Measurements from ENCODE around the gene LIG1. TPM values are rescaled to one million over a fixed set of nuclear protein-coding genes. Genes with fewer than 3 reads are reported as not detected.

Gene LIG1
- 10 to 100 TPM; 26.7 to 27.4 TPM for total RNA-seq
- 10 to 100 TPM; 55.3 to 72.1 (median 65.9) TPM for polyA plus RNA-seq (ENCODE audit: insufficient read length in 6 of 6)
- long read RNA-seq, donor 1, partial matches to known transcripts, result 8 of 11 reads
- long read RNA-seq, donor 1, other reads (novel, unspliced or antisense), result 0 of 11 reads
- long read RNA-seq, donor 2, partial matches to known transcripts, result 0 of 7 reads
- long read RNA-seq, donor 2, other reads (novel, unspliced or antisense), result 0 of 7 reads
- long read RNA-seq, donor 3, full-length matches to known transcripts, result 4 of 4 reads
- long read RNA-seq, donor 3, partial matches to known transcripts, result 0 of 4 reads
- long read RNA-seq, donor 3, other reads (novel, unspliced or antisense), result 0 of 4 reads
- long read RNA-seq, donor 4, partial matches to known transcripts, result 1 of 12 reads
- long read RNA-seq, donor 4, other reads (novel, unspliced or antisense), result 7 of 12 reads
- long read RNA-seq, donor 5, partial matches to known transcripts, result 0 of 3 reads
- long read RNA-seq, donor 5, other reads (novel, unspliced or antisense), result 0 of 3 reads
- long read RNA-seq, donor 6, partial matches to known transcripts, result 0 of 3 reads
- long read RNA-seq, donor 6, other reads (novel, unspliced or antisense), result 0 of 3 reads
- long read RNA-seq, donor 7, partial matches to known transcripts, result 0 of 3 reads
- long read RNA-seq, donor 7, other reads (novel, unspliced or antisense), result 0 of 3 reads
- long read RNA-seq, donor 8, result 0 reads
- long read RNA-seq, donor 9, result 0 reads
- long read RNA-seq, donor 10, partial matches to known transcripts, result 2 of 5 reads
- long read RNA-seq, donor 10, other reads (novel, unspliced or antisense), result 2 of 5 reads
- long read RNA-seq, donor 11, result 0 reads
- long read RNA-seq, donor 12, partial matches to known transcripts, result 0 of 6 reads
- long read RNA-seq, donor 12, other reads (novel, unspliced or antisense), result 0 of 6 reads

GRCh38 chr19:48169939-48170803, at the start of gene LIG1, which contains the start of gene ZSWIM9:
Gene LIG1 (minus strand): TSS chr19:48170344. CDS start chr19:48165566, 4,778 bp downstream.
Gene ZSWIM9 (plus strand): TSS chr19:48170680. CDS start chr19:48171803, 1,123 bp downstream.
- Histone ChIP-seq H3K4me1 (peaks cover 7 to 21% of the 10 kb centered on the region in 2 donors), H3K9me3 (no peaks in the 10 kb centered on the region), H3K36me3 (peaks cover 0 to 29% of the 10 kb centered on the region in 2 donors), H3K4me3 (peak within 1 kb of the TSS; percentile 84 to 87), H3K27me3 (no peaks in the 10 kb centered on the region), H3K27ac (peak within 1 kb of the TSS; percentile 91)
- peak; percentile 93 to 98 (median 96) for DNase-seq
- peak; percentile 96 for ATAC-seq
- TF ChIP-seq, protein P1, sequence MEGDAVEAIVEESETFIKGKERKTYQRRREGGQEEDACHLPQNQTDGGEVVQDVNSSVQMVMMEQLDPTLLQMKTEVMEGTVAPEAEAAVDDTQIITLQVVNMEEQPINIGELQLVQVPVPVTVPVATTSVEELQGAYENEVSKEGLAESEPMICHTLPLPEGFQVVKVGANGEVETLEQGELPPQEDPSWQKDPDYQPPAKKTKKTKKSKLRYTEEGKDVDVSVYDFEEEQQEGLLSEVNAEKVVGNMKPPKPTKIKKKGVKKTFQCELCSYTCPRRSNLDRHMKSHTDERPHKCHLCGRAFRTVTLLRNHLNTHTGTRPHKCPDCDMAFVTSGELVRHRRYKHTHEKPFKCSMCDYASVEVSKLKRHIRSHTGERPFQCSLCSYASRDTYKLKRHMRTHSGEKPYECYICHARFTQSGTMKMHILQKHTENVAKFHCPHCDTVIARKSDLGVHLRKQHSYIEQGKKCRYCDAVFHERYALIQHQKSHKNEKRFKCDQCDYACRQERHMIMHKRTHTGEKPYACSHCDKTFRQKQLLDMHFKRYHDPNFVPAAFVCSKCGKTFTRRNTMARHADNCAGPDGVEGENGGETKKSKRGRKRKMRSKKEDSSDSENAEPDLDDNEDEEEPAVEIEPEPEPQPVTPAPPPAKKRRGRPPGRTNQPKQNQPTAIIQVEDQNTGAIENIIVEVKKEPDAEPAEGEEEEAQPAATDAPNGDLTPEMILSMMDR (IDR thresholded peaks at IDR 0.05), result no peak
- intact Hi-C loops (cut with DNase I), result loop anchor here in 1 of 2 donors (10.0 kb wide), 1 partner anchor 65 kb away; no protein-coding TSS in a partner anchor

GRCh38 chr19:48218997-48219396, 48.9 kb upstream of the LIG1 start:
- Histone ChIP-seq H3K4me1 (no peaks in the 10 kb centered on the region), H3K9me3 (no peaks in the 10 kb centered on the region), H3K27ac (no peak overlapping the region), H3K27me3 (no peaks in the 10 kb centered on the region), H3K4me3 (no peak overlapping the region), H3K36me3 (peaks cover 0 to 99% of the 10 kb centered on the region in 2 donors)
- DNase-seq (no peak), ATAC-seq (no peak)
- TF ChIP-seq, protein P1 (IDR thresholded peaks at IDR 0.05), result no peak
- intact Hi-C loops (cut with DNase I), result no loop called here

DNA sequence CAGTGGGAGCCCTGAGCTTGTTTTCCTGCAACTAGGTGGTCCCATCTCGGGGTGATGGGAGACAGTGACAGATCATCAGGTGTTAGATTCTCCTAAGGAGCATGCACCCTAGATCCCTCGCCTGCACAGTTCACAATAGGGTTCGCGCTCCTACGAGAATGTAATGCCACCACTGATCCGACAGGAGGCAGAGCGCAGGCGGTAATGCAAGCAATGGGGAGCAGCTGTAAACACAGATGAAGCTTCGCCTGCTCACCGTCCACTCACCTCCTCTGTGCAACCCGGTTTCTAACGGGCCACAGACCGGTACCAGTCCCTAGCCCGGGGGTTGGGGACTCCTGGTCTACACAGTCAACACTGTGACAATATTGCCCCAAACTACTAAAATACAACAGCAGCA, 46.8 kb upstream of the LIG1 start:
- DNase-seq (no peak), ATAC-seq (no peak)
- intact Hi-C loops (cut with DNase I), result no loop called here
- Histone ChIP-seq H3K36me3 (peaks cover 0 to 100% of the 10 kb centered on the region in 2 donors), H3K27ac (no peak overlapping the region), H3K4me1 (no peaks in the 10 kb centered on the region), H3K27me3 (no peaks in the 10 kb centered on the region), H3K4me3 (no peak overlapping the region), H3K9me3 (no peaks in the 10 kb centered on the region)
- TF ChIP-seq, protein P1 (IDR thresholded peaks at IDR 0.05), result no peak

GRCh38 chr19:48213959-48214358, 43.8 kb upstream of the LIG1 start:
- Histone ChIP-seq H3K27ac (no peak overlapping the region), H3K9me3 (no peaks in the 10 kb centered on the region), H3K4me1 (no peaks in the 10 kb centered on the region), H3K36me3 (peaks cover 0 to 87% of the 10 kb centered on the region in 2 donors), H3K4me3 (no peak overlapping the region), H3K27me3 (no peaks in the 10 kb centered on the region)
- DNase-seq, result no peak
- no peak for ATAC-seq
- TF ChIP-seq, protein P1 (IDR thresholded peaks at IDR 0.05), result no peak
- intact Hi-C loops (cut with DNase I), result no loop called here
